ENCODE measurements around the gene HELB.

HELB gene

GRCh38 chr12:66301944-66302826 lies at the start of gene HELB:
Gene HELB (plus strand): TSS chr12:66302493. CDS start chr12:66302604, 111 bp downstream.
- DNase-seq, result peak; percentile 99

GRCh38 chr12:66252771-66253170 lies 49.5 kb upstream of the HELB start:
- no peak for DNase-seq

GRCh38 chr12:66255737-66256136 lies 46.6 kb upstream of the HELB start:
- DNase-seq, result no peak

- no peak for DNase-seq
These were observed 44.3 kb upstream of the HELB start for GRCh38 chr12:66258011-66258410.

- no peak for DNase-seq
These were observed 39.6 kb upstream of the HELB start for GRCh38 chr12:66262737-66263136.

GRCh38 chr12:66268562-66268961 lies 33.7 kb upstream of the HELB start:
- peak; percentile 33 for DNase-seq

GRCh38 chr12:66269142-66269541 lies 33.2 kb upstream of the HELB start:
- DNase-seq, result peak; percentile 11

- DNase-seq, result peak; percentile 84
These were observed 32.4 kb upstream of the HELB start for GRCh38 chr12:66269757-66270383.

- no peak for DNase-seq
These were observed 31.7 kb upstream of the HELB start for GRCh38 chr12:66270613-66271012.

- DNase-seq, result no peak
These were observed 29.6 kb upstream of the HELB start for GRCh38 chr12:66272650-66273049.

GRCh38 chr12:66273147-66273546 lies 29.1 kb upstream of the HELB start:
- DNase-seq, result no peak

- no peak for DNase-seq
These were observed 27.3 kb upstream of the HELB start for GRCh38 chr12:66275040-66275439.

- peak; percentile 73 for DNase-seq
These were observed 23.1 kb upstream of the HELB start for GRCh38 chr12:66279123-66279712.

GRCh38 chr12:66280561-66280960 lies 21.7 kb upstream of the HELB start:
- peak; percentile 35 for DNase-seq

GRCh38 chr12:66282244-66282643 lies 20.0 kb upstream of the HELB start:
- DNase-seq, result no peak

GRCh38 chr12:66287275-66287674 lies 15.0 kb upstream of the HELB start:
- no peak for DNase-seq

GRCh38 chr12:66288121-66288520 lies 14.2 kb upstream of the HELB start:
- peak; percentile 64 for DNase-seq

GRCh38 chr12:66289485-66289884 lies 12.8 kb upstream of the HELB start:
- DNase-seq, result no peak

GRCh38 chr12:66290716-66291200 lies 11.5 kb upstream of the HELB start:
- peak; percentile 57 for DNase-seq

- no peak for DNase-seq
These were observed 6.1 kb upstream of the HELB start for GRCh38 chr12:66296176-66296683.

GRCh38 chr12:66297080-66297479 lies 5.2 kb upstream of the HELB start:
- no peak for DNase-seq

GRCh38 chr12:66297923-66298322 lies 4.4 kb upstream of the HELB start:
- no peak for DNase-seq

- DNase-seq, result no peak
These were observed 505 bp downstream of the HELB start for GRCh38 chr12:66302827-66303169.

Data from hematopoietic multipotent progenitor cell treated with erythropoietin and hydrocortisone succinate and interleukin-3 and kit ligand, for 4 days (in vitro differentiated cells).